GM12878 (cell line): Measurements from ENCODE around the gene COL15A1. TPM values are rescaled to one million over a fixed set of nuclear protein-coding genes. Genes with fewer than 3 reads are reported as not detected.
A peak's percentile ranks its signal among the peaks of the same experiment; 100 is the strongest.

Experiments
- ATAC-seq: fragments of 200-7000 bp; cut with Tn5 transposase; 3 replicates; pipeline ENCODE4 v1.9.1; 2020; ENCODE audit warnings: mild to moderate bottlenecking, moderate library complexity
- BruUV-seq: library from RNA; stranded (reverse); fragments of 400-500 nt; replicated peaks from 2 replicates; lab custom pipeline; 2021; lab: Mats Ljungman, UMichigan
- CTCF ChIA-PET: fragments of 300-600 bp; sonication (Branson Sonifier 250); formaldehyde crosslinking; extraction: SDS; loops from one replicate; lab custom pipeline; 2021; ENCODE audit warnings: inconsistent platforms; lab: Yijun Ruan, JAX
- POLR2A ChIA-PET: fragments of 350-600 bp; formaldehyde crosslinking; extraction: SDS; loops from one replicate; lab custom pipeline; 2021; ENCODE audit warnings: inconsistent platforms; lab: Charles Lee
- RAD21 ChIA-PET: fragments of 300-600 bp; sonication (Branson Sonifier 250); formaldehyde crosslinking; loops from one replicate; lab custom pipeline; 2023; ENCODE audit warnings: antibody characterized with exemption; ENCODE audit not compliant: unreplicated experiment; lab: Charles Lee
- SMC1A ChIA-PET: fragments of 300-600 bp; sonication (Branson Sonifier 250); formaldehyde crosslinking; loops from one replicate; lab custom pipeline; 2023; ENCODE audit not compliant: unreplicated experiment, uncharacterized antibody; lab: Charles Lee
- DNase-seq: peaks from one replicate; pipeline ENCODE4 v3.0.0-alpha.2; 2011; ENCODE audit warnings: low read depth, low spot score
- FAIRE-seq: peaks from 3 replicates; lab custom pipeline; 2011; peaks lifted over from hg19 to GRCh38; lab: Jason Lieb, UNC
- H2AFZ ChIP-seq: 2 replicates; pipeline ENCODE4 v1.6.0; 2011; ENCODE audit warnings: low read depth, low read length, control low read depth; ENCODE audit not compliant: control insufficient read depth
- H3K27ac ChIP-seq: 2 replicates; pipeline ENCODE4 v1.5.1; 2011; ENCODE audit warnings: control low read depth; ENCODE audit not compliant: control insufficient read depth, insufficient read depth
- H3K27me3 ChIP-seq, 2 experiments: replicated peaks in 1 of 2; 2 replicates each; pipeline versions ENCODE4 v1.6.0 to v1.6.1; 2011; ENCODE audit warnings: low read length in 1 of 2; ENCODE audit not compliant: control insufficient read depth in 2 of 2, insufficient read depth in 2 of 2
- H3K36me3 ChIP-seq, 2 experiments: 2 replicates each; pipeline ENCODE4 v1.5.1; 2011; ENCODE audit warnings: low read length in 1 of 2; ENCODE audit not compliant: control insufficient read depth in 2 of 2, insufficient read depth in 2 of 2
- H3K4me1 ChIP-seq: 2 replicates; pipeline ENCODE4 v1.6.1; 2011; ENCODE audit warnings: mild to moderate bottlenecking, low read length, moderate library complexity, mixed read lengths; ENCODE audit not compliant: control insufficient read depth, insufficient read depth
- H3K4me2 ChIP-seq: 2 replicates; pipeline ENCODE4 v1.6.0; 2011; ENCODE audit warnings: control low read depth; ENCODE audit not compliant: control insufficient read depth, insufficient read depth
- H3K4me3 ChIP-seq: fragments of 200-600 bp; sonication (generic); 2 replicates; pipeline ENCODE4 v1.5.1; 2016
- H3K79me2 ChIP-seq: 2 replicates; pipeline ENCODE4 v1.6.0; 2011; ENCODE audit warnings: low read length; ENCODE audit not compliant: control insufficient read depth, insufficient read depth
- H3K9ac ChIP-seq: 2 replicates; pipeline ENCODE4 v1.8.0; 2011; ENCODE audit warnings: low read length, control low read depth, mixed read lengths; ENCODE audit not compliant: control insufficient read depth, insufficient read depth
- H3K9me3 ChIP-seq: replicated peaks from 3 replicates; pipeline ENCODE4 v1.5.1; 2011; ENCODE audit warnings: mild to moderate bottlenecking, low read length; ENCODE audit not compliant: control insufficient read depth, insufficient read depth
- H4K20me1 ChIP-seq: 2 replicates; pipeline ENCODE4 v1.6.0; 2011; ENCODE audit not compliant: control insufficient read depth, insufficient read depth
- CHD2 ChIP-seq: IDR thresholded peaks from 2 replicates; pipeline ENCODE4 v1.6.1; 2011; ENCODE audit warnings: low read depth, low read length, improper control_type of control experiment, borderline replicate concordance
- JUND ChIP-seq: IDR thresholded peaks from 2 replicates; pipeline ENCODE4 v1.6.1; 2012; ENCODE audit warnings: low read depth, mild to moderate bottlenecking, low read length, improper control_type of control experiment, moderate library complexity
- KLF5 ChIP-seq: fragments of 450-650 bp; IDR thresholded peaks from 2 replicates; pipeline ENCODE4 v1.6.1; 2014; ENCODE audit warnings: mild to moderate bottlenecking; ENCODE audit not compliant: partially characterized antibody
- LARP7 ChIP-seq: fragments of 450-650 bp; IDR thresholded peaks from 2 replicates; pipeline ENCODE4 v1.6.1; 2017; ENCODE audit warnings: mild to moderate bottlenecking
- PBX3 ChIP-seq: IDR thresholded peaks from 2 replicates; pipeline ENCODE4 v1.6.1; 2011; ENCODE audit warnings: mild to moderate bottlenecking, low read depth, low read length, moderate library complexity; ENCODE audit not compliant: insufficient replicate concordance
- POLR2A ChIP-seq: IDR thresholded peaks from 2 replicates; pipeline ENCODE4 v1.6.1; 2011; ENCODE audit warnings: low read depth, mild to moderate bottlenecking, low read length
- RB1 ChIP-seq: fragments of 450-650 bp; formaldehyde crosslinking; IDR thresholded peaks from 2 replicates; pipeline ENCODE4 v1.6.1; 2017; ENCODE audit warnings: mild to moderate bottlenecking, borderline replicate concordance
- RBBP5 ChIP-seq: fragments of 200-600 bp; sonication (generic); conservative IDR thresholded peaks from 2 replicates; pipeline ENCODE4 v1.6.1; 2016
- SMAD5 ChIP-seq: IDR thresholded peaks from 2 replicates; pipeline ENCODE4 v1.6.1; 2016; ENCODE audit warnings: antibody characterized with exemption, low read depth
- SREBF2 ChIP-seq: IDR thresholded peaks from 2 replicates; pipeline ENCODE4 v1.6.1; 2012; ENCODE audit warnings: mild to moderate bottlenecking, low read length
- STAT3 ChIP-seq: IDR thresholded peaks from 2 replicates; pipeline ENCODE4 v1.6.1; 2011; ENCODE audit warnings: low read depth, low read length, improper control_type of control experiment
- ZBED1 ChIP-seq: IDR thresholded peaks from 2 replicates; pipeline ENCODE4 v1.6.1; 2016; ENCODE audit warnings: borderline replicate concordance
- ZNF592 ChIP-seq: fragments of 450-650 bp; IDR thresholded peaks from 2 replicates; pipeline ENCODE4 v1.6.1; 2017; ENCODE audit warnings: mild to moderate bottlenecking, moderate library complexity
- WGBS: methylation state at CpG from one replicate; pipeline ENCODE4 v1.1.6; 2016; ENCODE audit warnings: low lambda C conversion rate; ENCODE audit not compliant: insufficient replicate concordance, insufficient coverage; ENCODE audit errors: missing lambda C conversion rate; 5-methylcytosine and 5-hydroxymethylcytosine counted together
- in situ Hi-C: fragments of 300-500 bp; cut with MboI; formaldehyde crosslinking; loops from 9 replicates; pipeline ENCODE4 v1.14.3; 2018; ENCODE audit warnings: mixed read lengths
- intact Hi-C: fragments of 100-400 bp; cut with micrococcal nuclease; formaldehyde crosslinking; loops from one replicate; pipeline ENCODE4 v1.14.2; 2022; ENCODE audit not compliant: unreplicated experiment
- polyA plus RNA-seq, 11 experiments: library from polyadenylated mRNA; depleted of rRNA in 4 of 11; unstranded in 6 of 11; stranded (reverse) in 5 of 11; fragments of >200 nt; fragmentation: Nextera tagmentation in 4 of 11; fragmentation: Illumina TruSeq in 1 of 11; extraction: Ambion mirVana in 4 of 11; extraction: Trizol in 1 of 11; gene quantifications; 1 replicate in 1 of 11; 2 replicates in 10 of 11; pipeline versions ENCODE4 v1.2.1 to v1.2.3, GENCODE V29; 2011 to 2016; ENCODE audit warnings: inconsistent platforms in 2 of 11, missing spikeins in 2 of 11, low read depth in 1 of 11
- total RNA-seq, 4 experiments: library from RNA; depleted of rRNA in 3 of 4; stranded (reverse); fragments of >200 nt in 3 of 4; fragmentation: Illumina TruSeq in 1 of 4; extraction: Trizol in 1 of 4; gene quantifications; 2 replicates each; pipeline versions ENCODE4 v1.2.1 to v1.2.3, GENCODE V29; 2013 to 2021
- TF ChIP-seq, protein P1 (sequence below): fragments of 450-650 bp; formaldehyde crosslinking; IDR thresholded peaks from 2 replicates; pipeline ENCODE4 v1.5.0; 2022; ENCODE audit warnings: mild to moderate bottlenecking, missing genetic modification characterization

COL15A1 gene
- total and polyA plus RNA-seq, 10 of the 15 experiments (the other 5 are each of a cell fraction or from before 2014, with no cell fraction given): 0.01 to 0.28 (median 0.06) TPM; not detected in 2

DNA sequence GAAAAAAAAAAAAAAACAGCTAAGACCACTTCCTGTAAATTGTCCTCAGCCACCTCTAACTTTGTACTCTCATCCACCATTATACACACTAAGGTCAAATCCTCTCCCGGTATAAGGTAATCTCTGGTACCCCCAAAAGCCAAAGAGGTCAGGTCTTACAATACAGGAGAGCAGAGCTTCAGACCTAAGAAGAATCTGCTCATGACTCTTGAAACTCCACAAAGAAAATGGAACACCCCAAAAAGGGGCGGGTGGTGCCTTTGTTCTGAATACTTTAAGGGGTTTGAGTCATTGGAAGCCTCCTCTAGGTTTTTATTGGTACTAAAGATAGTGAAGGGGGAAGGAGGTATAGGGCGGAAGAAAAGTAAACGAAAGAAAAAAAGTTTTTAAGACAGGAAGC lies 69.8 kb downstream of the COL15A1 start:
- no peak overlapping the region for H3K9ac ChIP-seq
- no peaks in the 10 kb centered on the region for H3K36me3 ChIP-seq
- ChIA-PET CTCF (interaction anchor here (1.0 to 6.6 kb wide), 7 partner anchors 14 to 170 kb away, joined by 4 to 62 read pairs (median 5); no protein-coding TSS in a partner anchor), SMC1A (interaction anchor here (0.8 to 2.8 kb wide), 6 partner anchors 12 to 477 kb away, joined by 3 to 17 read pairs (median 3); no protein-coding TSS in a partner anchor), POLR2A (no interaction called here), RAD21 (interaction anchor here (0.9 to 1.3 kb wide), 3 partner anchors 42 to 151 kb away, joined by 3 to 7 read pairs (median 3); no protein-coding TSS in a partner anchor)
- FAIRE-seq (no peak), ATAC-seq (no peak), DNase-seq (no peak)
- H3K4me1 ChIP-seq: no peaks in the 10 kb centered on the region
- 55% methylated on average over 4 of the region's 4 CpGs for WGBS
- H3K4me3 ChIP-seq: no peak overlapping the region
- BruUV-seq: no TSS peak
- no peaks in the 10 kb centered on the region for H4K20me1 ChIP-seq
- in situ Hi-C loops: no loop called here
- intact Hi-C loops: no loop called here
- H3K27ac ChIP-seq: no peak overlapping the region
- H3K27me3 ChIP-seq: no peaks in the 10 kb centered on the region
- H3K9me3 ChIP-seq: peaks cover 2% of the 10 kb centered on the region; the same call in 2 of the 3 replicates
- no peaks in the 10 kb centered on the region for H3K79me2 ChIP-seq
- H3K4me2 ChIP-seq: no peak overlapping the region
- H2AFZ ChIP-seq: peak overlapping the region; percentile 21; the same call in 1 of the 2 replicates
- TF ChIP-seq JUND (no peak), POLR2A (no peak), RB1 (no peak), LARP7 (no peak), PBX3 (no peak), ZBED1 (no peak), KLF5 (no peak), CHD2 (no peak), ZNF592 (no peak), SREBF2 (no peak), RBBP5 (no peak), SMAD5 (no peak), STAT3 (no peak)
- TF ChIP-seq, protein P1, sequence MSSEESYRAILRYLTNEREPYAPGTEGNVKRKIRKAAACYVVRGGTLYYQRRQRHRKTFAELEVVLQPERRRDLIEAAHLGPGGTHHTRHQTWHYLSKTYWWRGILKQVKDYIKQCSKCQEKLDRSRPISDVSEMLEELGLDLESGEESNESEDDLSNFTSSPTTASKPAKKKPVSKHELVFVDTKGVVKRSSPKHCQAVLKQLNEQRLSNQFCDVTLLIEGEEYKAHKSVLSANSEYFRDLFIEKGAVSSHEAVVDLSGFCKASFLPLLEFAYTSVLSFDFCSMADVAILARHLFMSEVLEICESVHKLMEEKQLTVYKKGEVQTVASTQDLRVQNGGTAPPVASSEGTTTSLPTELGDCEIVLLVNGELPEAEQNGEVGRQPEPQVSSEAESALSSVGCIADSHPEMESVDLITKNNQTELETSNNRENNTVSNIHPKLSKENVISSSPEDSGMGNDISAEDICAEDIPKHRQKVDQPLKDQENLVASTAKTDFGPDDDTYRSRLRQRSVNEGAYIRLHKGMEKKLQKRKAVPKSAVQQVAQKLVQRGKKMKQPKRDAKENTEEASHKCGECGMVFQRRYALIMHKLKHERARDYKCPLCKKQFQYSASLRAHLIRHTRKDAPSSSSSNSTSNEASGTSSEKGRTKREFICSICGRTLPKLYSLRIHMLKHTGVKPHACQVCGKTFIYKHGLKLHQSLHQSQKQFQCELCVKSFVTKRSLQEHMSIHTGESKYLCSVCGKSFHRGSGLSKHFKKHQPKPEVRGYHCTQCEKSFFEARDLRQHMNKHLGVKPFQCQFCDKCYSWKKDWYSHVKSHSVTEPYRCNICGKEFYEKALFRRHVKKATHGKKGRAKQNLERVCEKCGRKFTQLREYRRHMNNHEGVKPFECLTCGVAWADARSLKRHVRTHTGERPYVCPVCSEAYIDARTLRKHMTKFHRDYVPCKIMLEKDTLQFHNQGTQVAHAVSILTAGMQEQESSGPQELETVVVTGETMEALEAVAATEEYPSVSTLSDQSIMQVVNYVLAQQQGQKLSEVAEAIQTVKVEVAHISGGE (CRISPR knock-in tag): no peak
- TF ChIP-seq, all 136 proteins: peak for 0
